Measurements from ENCODE around the gene FAS.
"Not testable (repeated sequence)": the region's sequence is repeated elsewhere in the genome, so short reads cannot be mapped to it uniquely, and the experiment has no call there.

FAS gene

GRCh38 chr10:89018700-89019346, 28.2 kb downstream of the FAS start:
- not testable (repeated sequence) for H3K4me3 ChIP-seq (ENCODE audit: low read depth, low read length); H3K9me3 ChIP-seq (ENCODE audit: control insufficient read depth, insufficient read depth, low read length); H3K27ac ChIP-seq (ENCODE audit: low read depth, low read length); H3K36me3 ChIP-seq (ENCODE audit: control insufficient read depth, insufficient read depth, low read length); H3K27me3 ChIP-seq (ENCODE audit: control insufficient read depth, insufficient read depth, low read length); H3K9ac ChIP-seq (ENCODE audit: low read depth, low read length); H3K4me1 ChIP-seq (ENCODE audit: control insufficient read depth, insufficient read depth, low read length)

- H3K9me3 ChIP-seq (ENCODE audit: control insufficient read depth, insufficient read depth, low read length), result peaks cover 5% of the 10 kb centered on the region
- H3K9ac ChIP-seq (ENCODE audit: low read depth, low read length), result no peak overlapping the region
- H3K27me3 ChIP-seq (ENCODE audit: control insufficient read depth, insufficient read depth, low read length), result no peaks in the 10 kb centered on the region
- no peak overlapping the region for H3K27ac ChIP-seq (ENCODE audit: low read depth, low read length)
- H3K36me3 ChIP-seq (ENCODE audit: control insufficient read depth, insufficient read depth, low read length), result no peaks in the 10 kb centered on the region
- no peak overlapping the region for H3K4me3 ChIP-seq (ENCODE audit: low read depth, low read length)
- no peaks in the 10 kb centered on the region for H3K4me1 ChIP-seq (ENCODE audit: control insufficient read depth, insufficient read depth, low read length)
Measured at GRCh38 chr10:89019569-89020327, 29.1 kb downstream of the FAS start.

GRCh38 chr10:89021526-89021925, 30.9 kb downstream of the FAS start:
- H3K27ac ChIP-seq (ENCODE audit: low read depth, low read length); H3K9ac ChIP-seq (ENCODE audit: low read depth, low read length); H3K36me3 ChIP-seq (ENCODE audit: control insufficient read depth, insufficient read depth, low read length); H3K4me3 ChIP-seq (ENCODE audit: low read depth, low read length); H3K9me3 ChIP-seq (ENCODE audit: control insufficient read depth, insufficient read depth, low read length); H3K27me3 ChIP-seq (ENCODE audit: control insufficient read depth, insufficient read depth, low read length); H3K4me1 ChIP-seq (ENCODE audit: control insufficient read depth, insufficient read depth, low read length): not testable (repeated sequence)

- H3K27me3 ChIP-seq (ENCODE audit: control insufficient read depth, insufficient read depth, low read length), result no peaks in the 10 kb centered on the region
- H3K27ac ChIP-seq (ENCODE audit: low read depth, low read length), result no peak overlapping the region
- H3K36me3 ChIP-seq (ENCODE audit: control insufficient read depth, insufficient read depth, low read length), result no peaks in the 10 kb centered on the region
- peaks cover 5% of the 10 kb centered on the region for H3K9me3 ChIP-seq (ENCODE audit: control insufficient read depth, insufficient read depth, low read length)
- H3K9ac ChIP-seq (ENCODE audit: low read depth, low read length), result no peak overlapping the region
- H3K4me1 ChIP-seq (ENCODE audit: control insufficient read depth, insufficient read depth, low read length), result no peaks in the 10 kb centered on the region
- no peak overlapping the region for H3K4me3 ChIP-seq (ENCODE audit: low read depth, low read length)
Measured at GRCh38 chr10:89022734-89023133, 32.1 kb downstream of the FAS start.

- peaks cover 3% of the 10 kb centered on the region; the same call in 1 of the 2 replicates for H3K9me3 ChIP-seq (ENCODE audit: control insufficient read depth, insufficient read depth, low read length)
- no peak overlapping the region for H3K4me3 ChIP-seq (ENCODE audit: low read depth, low read length)
- H3K4me1 ChIP-seq (ENCODE audit: control insufficient read depth, insufficient read depth, low read length), result peaks cover 2% of the 10 kb centered on the region; the same call in 1 of the 2 replicates
- no peaks in the 10 kb centered on the region for H3K36me3 ChIP-seq (ENCODE audit: control insufficient read depth, insufficient read depth, low read length)
- H3K9ac ChIP-seq (ENCODE audit: low read depth, low read length), result no peak overlapping the region
- no peaks in the 10 kb centered on the region for H3K27me3 ChIP-seq (ENCODE audit: control insufficient read depth, insufficient read depth, low read length)
- no peak overlapping the region for H3K27ac ChIP-seq (ENCODE audit: low read depth, low read length)
Measured at GRCh38 chr10:89025453-89025852, 34.9 kb downstream of the FAS start.

- no peak overlapping the region for H3K4me3 ChIP-seq (ENCODE audit: low read depth, low read length)
- H3K4me1 ChIP-seq (ENCODE audit: control insufficient read depth, insufficient read depth, low read length), result peaks cover 26% of the 10 kb centered on the region
- H3K27ac ChIP-seq (ENCODE audit: low read depth, low read length), result no peak overlapping the region
- no peaks in the 10 kb centered on the region for H3K27me3 ChIP-seq (ENCODE audit: control insufficient read depth, insufficient read depth, low read length)
- H3K9me3 ChIP-seq (ENCODE audit: control insufficient read depth, insufficient read depth, low read length), result no peaks in the 10 kb centered on the region
- H3K9ac ChIP-seq (ENCODE audit: low read depth, low read length), result no peak overlapping the region
- no peaks in the 10 kb centered on the region for H3K36me3 ChIP-seq (ENCODE audit: control insufficient read depth, insufficient read depth, low read length)
Measured at GRCh38 chr10:89029181-89029580, 38.6 kb downstream of the FAS start.

- H3K36me3 ChIP-seq (ENCODE audit: control insufficient read depth, insufficient read depth, low read length), result no peaks in the 10 kb centered on the region
- no peak overlapping the region for H3K4me3 ChIP-seq (ENCODE audit: low read depth, low read length)
- H3K4me1 ChIP-seq (ENCODE audit: control insufficient read depth, insufficient read depth, low read length), result peaks cover 26% of the 10 kb centered on the region
- no peaks in the 10 kb centered on the region for H3K9me3 ChIP-seq (ENCODE audit: control insufficient read depth, insufficient read depth, low read length)
- H3K9ac ChIP-seq (ENCODE audit: low read depth, low read length), result no peak overlapping the region
- no peaks in the 10 kb centered on the region for H3K27me3 ChIP-seq (ENCODE audit: control insufficient read depth, insufficient read depth, low read length)
- no peak overlapping the region for H3K27ac ChIP-seq (ENCODE audit: low read depth, low read length)
Measured at GRCh38 chr10:89029785-89030437, 39.3 kb downstream of the FAS start.

GRCh38 chr10:89030791-89031190, 40.2 kb downstream of the FAS start:
- no peaks in the 10 kb centered on the region for H3K27me3 ChIP-seq (ENCODE audit: control insufficient read depth, insufficient read depth, low read length)
- no peak overlapping the region for H3K27ac ChIP-seq (ENCODE audit: low read depth, low read length)

GRCh38 chr10:89032141-89032891, 41.7 kb downstream of the FAS start:
- Histone ChIP-seq H3K36me3 (ENCODE audit: control insufficient read depth, insufficient read depth, low read length) (no peaks in the 10 kb centered on the region), H3K9ac (ENCODE audit: low read depth, low read length) (no peak overlapping the region), H3K27ac (ENCODE audit: low read depth, low read length) (peak overlapping the region; percentile 68), H3K27me3 (ENCODE audit: control insufficient read depth, insufficient read depth, low read length) (no peaks in the 10 kb centered on the region), H3K4me3 (ENCODE audit: low read depth, low read length) (peak overlapping the region; percentile 3; the same call in 1 of the 2 replicates), H3K4me1 (ENCODE audit: control insufficient read depth, insufficient read depth, low read length) (peaks cover 26% of the 10 kb centered on the region), H3K9me3 (ENCODE audit: control insufficient read depth, insufficient read depth, low read length) (no peaks in the 10 kb centered on the region)

More at GRCh38 chr10:89030791-89031190, 40.2 kb downstream of the FAS start:
- Histone ChIP-seq H3K36me3 (ENCODE audit: control insufficient read depth, insufficient read depth, low read length) (no peaks in the 10 kb centered on the region), H3K9ac (ENCODE audit: low read depth, low read length) (no peak overlapping the region), H3K9me3 (ENCODE audit: control insufficient read depth, insufficient read depth, low read length) (no peaks in the 10 kb centered on the region), H3K4me3 (ENCODE audit: low read depth, low read length) (no peak overlapping the region), H3K4me1 (ENCODE audit: control insufficient read depth, insufficient read depth, low read length) (peaks cover 26% of the 10 kb centered on the region)

- Histone ChIP-seq H3K9ac (ENCODE audit: low read depth, low read length) (no peak overlapping the region), H3K36me3 (ENCODE audit: control insufficient read depth, insufficient read depth, low read length) (no peaks in the 10 kb centered on the region), H3K4me1 (ENCODE audit: control insufficient read depth, insufficient read depth, low read length) (peaks cover 24% of the 10 kb centered on the region), H3K27me3 (ENCODE audit: control insufficient read depth, insufficient read depth, low read length) (no peaks in the 10 kb centered on the region), H3K27ac (ENCODE audit: low read depth, low read length) (no peak overlapping the region), H3K9me3 (ENCODE audit: control insufficient read depth, insufficient read depth, low read length) (no peaks in the 10 kb centered on the region), H3K4me3 (ENCODE audit: low read depth, low read length) (no peak overlapping the region)
Measured at GRCh38 chr10:89035461-89035860, 44.9 kb downstream of the FAS start.
